ENCODE results near the gene MEAK7.

Gene MEAK7

GRCh38 chr16:84511831-84512230 is 7.4 kb upstream of the MEAK7 start:
- no peak for DNase-seq (ENCODE audit: low spot score)

- DNase-seq (ENCODE audit: low spot score): peak; percentile 81
Observed at GRCh38 chr16:84511180-84511800, 6.8 kb upstream of the MEAK7 start.

GRCh38 chr16:84509032-84509950 is 4.8 kb upstream of the MEAK7 start:
- DNase-seq (ENCODE audit: low spot score): no peak

GRCh38 chr16:84508502-84508901 is 4.0 kb upstream of the MEAK7 start:
- DNase-seq (ENCODE audit: low spot score): no peak

- DNase-seq (ENCODE audit: low spot score): no peak
Observed at GRCh38 chr16:84507011-84507982, 2.8 kb upstream of the MEAK7 start.

- DNase-seq (ENCODE audit: low spot score): no peak
Observed at GRCh38 chr16:84505249-84506187, 1.1 kb upstream of the MEAK7 start.

- peak; percentile 72 for DNase-seq (ENCODE audit: low spot score)
Observed at GRCh38 chr16:84503751-84504395, 586 bp downstream of the MEAK7 start.

- no peak for DNase-seq (ENCODE audit: low spot score)
Observed at GRCh38 chr16:84502581-84502980, 1.9 kb downstream of the MEAK7 start.

GRCh38 chr16:84502075-84502474 is 2.4 kb downstream of the MEAK7 start:
- DNase-seq (ENCODE audit: low spot score): no peak

- DNase-seq (ENCODE audit: low spot score): peak; percentile 57
Observed at GRCh38 chr16:84501077-84501735, 3.3 kb downstream of the MEAK7 start.

- DNase-seq (ENCODE audit: low spot score): no peak
Observed at GRCh38 chr16:84500531-84500930, 3.9 kb downstream of the MEAK7 start.

- no peak for DNase-seq (ENCODE audit: low spot score)
Observed at GRCh38 chr16:84499638-84500037, 4.8 kb downstream of the MEAK7 start.

GRCh38 chr16:84498859-84499620 is 5.4 kb downstream of the MEAK7 start:
- no peak for DNase-seq (ENCODE audit: low spot score)

GRCh38 chr16:84498223-84498610 is 6.2 kb downstream of the MEAK7 start:
- no peak for DNase-seq (ENCODE audit: low spot score)

- DNase-seq (ENCODE audit: low spot score): no peak
Observed at GRCh38 chr16:84497418-84498222, 6.8 kb downstream of the MEAK7 start.

- DNase-seq (ENCODE audit: low spot score): no peak
Observed at GRCh38 chr16:84496991-84497390, 7.5 kb downstream of the MEAK7 start.

- DNase-seq (ENCODE audit: low spot score): no peak
Observed at GRCh38 chr16:84495506-84495905, 9.0 kb downstream of the MEAK7 start.

GRCh38 chr16:84489131-84489530 is 15.3 kb downstream of the MEAK7 start:
- no peak for DNase-seq (ENCODE audit: low spot score)
